Esophagus mucosa (tissue), 1 donor: ENCODE results near the gene SMOC1. TPM values are rescaled to one million over a fixed set of nuclear protein-coding genes. Genes with fewer than 3 reads are reported as not detected.

ENCODE experiments used
- ATAC-seq: fragments of 200-7000 bp; cut with Tn5 transposase; one replicate; pipeline ENCODE4 v1.9.1; 2020
- total RNA-seq: library from RNA; stranded (reverse); gene quantifications from one replicate; pipeline ENCODE4 v1.2.4, GENCODE V29; 2023
- donor health status: DM: yes; HTN: yes; CAD: no.

SMOC1 gene
- 0.12 TPM for total RNA-seq

- ATAC-seq = peak; percentile 17
These were observed at the start of gene SMOC1 for GRCh38 chr14:69879175-69880043. TSS of gene SMOC1 (plus strand) at chr14:69879416. CDS start at chr14:69879679, 263 bp downstream.

DNA sequence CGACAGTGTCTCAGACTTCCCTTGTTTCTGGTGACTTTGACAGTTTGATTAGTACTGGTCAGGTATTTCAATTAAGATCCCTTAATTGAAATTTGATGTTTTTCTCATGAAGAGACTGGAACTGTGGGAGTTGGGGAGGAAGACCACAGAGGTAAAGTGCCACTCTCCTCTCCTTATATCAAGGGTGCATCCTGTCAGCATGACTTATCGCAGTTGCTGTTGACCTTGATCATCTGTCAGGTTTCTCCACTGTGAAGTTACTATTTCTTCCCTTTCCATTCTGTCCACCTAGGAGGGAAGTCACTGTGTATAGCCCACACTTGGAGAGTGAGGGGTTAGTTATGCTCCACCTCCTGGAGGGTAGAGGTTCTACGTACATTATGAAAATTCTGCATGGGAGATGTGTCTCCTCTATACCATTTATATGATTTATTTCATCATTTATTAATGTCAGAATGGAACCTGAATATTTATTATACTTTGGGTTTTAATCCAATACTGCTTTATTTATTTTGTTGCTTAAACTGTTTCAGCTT is 40.3 kb upstream of the SMOC1 start:
- no peak for ATAC-seq

GRCh38 chr14:69839661-69840060 is 39.6 kb upstream of the SMOC1 start:
- ATAC-seq = no peak

- ATAC-seq = no peak
These were observed 37.6 kb upstream of the SMOC1 start for GRCh38 chr14:69841656-69842055.

DNA sequence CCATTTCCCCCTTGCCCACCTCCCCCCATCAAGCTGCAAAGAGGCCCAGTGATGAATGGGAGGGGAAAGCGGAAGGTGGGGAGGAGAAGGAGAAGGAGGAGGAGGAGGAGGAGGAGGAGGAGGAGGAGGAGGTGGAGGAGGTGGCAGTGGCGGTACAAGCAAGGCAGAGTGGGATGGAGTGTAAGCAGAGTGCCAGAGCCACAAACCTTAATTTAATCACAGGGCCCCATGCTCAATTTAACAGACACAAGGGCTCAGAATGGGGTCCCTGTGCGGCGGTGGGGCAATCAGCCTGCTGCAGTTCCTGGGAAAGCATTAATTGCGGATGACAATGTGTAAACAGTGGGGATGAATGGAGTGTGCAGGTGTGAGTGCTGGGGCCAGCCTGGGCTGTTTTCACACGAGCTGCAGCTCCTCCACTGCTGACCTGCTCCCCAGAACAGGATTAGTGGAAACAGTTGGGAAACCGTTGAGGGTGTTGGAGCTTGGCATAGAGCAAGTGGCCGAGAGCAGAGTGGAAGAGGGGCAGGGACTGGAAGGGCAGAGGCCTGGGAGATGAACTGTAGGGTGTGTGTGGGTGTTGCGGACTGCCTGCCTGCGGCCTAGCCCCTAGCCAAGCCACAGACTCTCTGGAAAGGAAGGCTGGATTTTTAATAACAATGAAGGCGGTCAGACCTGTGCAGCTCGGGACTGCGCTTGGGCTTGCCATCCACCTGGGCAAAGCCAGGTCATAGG is 36.4 kb upstream of the SMOC1 start:
- no peak for ATAC-seq

DNA sequence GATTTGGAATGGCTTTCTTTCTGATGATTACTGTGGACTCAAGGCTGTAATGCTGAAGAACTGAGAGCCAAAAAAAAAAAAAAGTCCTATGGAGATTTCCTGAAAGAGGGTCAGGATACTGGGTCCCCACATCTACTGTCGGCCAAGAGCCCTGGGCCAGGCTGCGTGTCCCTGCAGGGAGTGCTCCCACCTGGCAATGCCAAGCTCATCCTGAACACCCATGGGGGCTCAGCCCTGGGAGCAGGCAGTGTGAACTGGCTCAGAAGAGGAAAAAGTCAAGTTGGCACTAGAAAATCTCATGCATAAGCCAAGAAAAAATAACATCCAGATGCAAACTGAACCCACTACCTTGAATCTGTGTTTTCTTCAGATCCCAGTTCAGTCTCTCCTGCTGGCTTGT is 35.0 kb upstream of the SMOC1 start:
- ATAC-seq = no peak

DNA sequence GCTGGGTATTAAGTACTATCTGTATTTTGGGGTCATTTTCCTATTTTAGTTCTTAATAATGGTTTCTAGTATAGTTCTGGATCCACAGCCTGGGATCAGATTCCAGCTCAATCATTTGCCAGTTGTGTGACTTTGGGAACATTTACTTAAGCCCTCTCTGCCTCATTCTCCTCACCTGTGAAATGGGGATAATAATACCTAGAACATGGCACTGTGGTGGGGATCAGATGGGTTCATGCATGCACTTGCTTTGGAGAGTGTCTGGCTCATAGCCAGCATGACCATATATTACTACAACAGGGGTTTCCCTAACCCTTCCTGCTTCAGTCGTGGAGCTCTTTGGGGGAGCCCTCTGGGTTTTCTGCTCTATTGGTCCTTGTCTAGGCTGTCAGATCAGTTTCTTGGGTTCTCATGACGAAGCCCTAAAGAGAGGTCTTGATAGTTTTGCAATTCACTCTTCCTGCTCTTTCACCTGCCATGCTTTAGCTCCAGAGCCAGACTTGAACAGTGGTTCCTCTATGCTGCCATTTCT is 34.1 kb upstream of the SMOC1 start:
- no peak for ATAC-seq

GRCh38 chr14:69845787-69846186 is 33.4 kb upstream of the SMOC1 start:
- no peak for ATAC-seq

- no peak for ATAC-seq
These were observed 31.1 kb upstream of the SMOC1 start for GRCh38 chr14:69848156-69848555.

DNA sequence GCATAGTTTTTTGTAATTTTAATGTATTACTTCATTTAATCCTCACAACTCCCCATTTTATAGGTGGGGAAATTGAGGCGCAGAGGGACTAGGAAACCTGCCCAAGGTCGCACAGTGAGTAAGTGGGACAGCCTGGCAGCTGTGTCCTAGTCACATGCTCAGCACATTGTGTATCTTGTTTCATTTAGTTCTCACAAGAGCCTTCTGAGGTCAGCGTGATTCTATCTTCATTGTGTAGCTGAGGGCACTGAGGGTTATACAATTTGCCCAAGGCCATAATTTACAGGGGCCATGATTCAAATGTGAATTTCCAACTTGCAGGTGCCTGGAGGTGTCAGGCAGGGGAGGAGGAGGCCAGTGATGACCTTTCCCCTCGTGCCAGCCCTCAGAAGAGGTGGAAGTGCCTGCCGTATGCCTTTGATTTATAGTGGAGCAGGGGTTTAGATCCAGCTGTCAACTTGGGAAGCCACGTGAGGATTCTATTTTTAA is 30.3 kb upstream of the SMOC1 start:
- ATAC-seq = no peak

- no peak for ATAC-seq
These were observed 29.0 kb upstream of the SMOC1 start for GRCh38 chr14:69850086-69850735.

DNA sequence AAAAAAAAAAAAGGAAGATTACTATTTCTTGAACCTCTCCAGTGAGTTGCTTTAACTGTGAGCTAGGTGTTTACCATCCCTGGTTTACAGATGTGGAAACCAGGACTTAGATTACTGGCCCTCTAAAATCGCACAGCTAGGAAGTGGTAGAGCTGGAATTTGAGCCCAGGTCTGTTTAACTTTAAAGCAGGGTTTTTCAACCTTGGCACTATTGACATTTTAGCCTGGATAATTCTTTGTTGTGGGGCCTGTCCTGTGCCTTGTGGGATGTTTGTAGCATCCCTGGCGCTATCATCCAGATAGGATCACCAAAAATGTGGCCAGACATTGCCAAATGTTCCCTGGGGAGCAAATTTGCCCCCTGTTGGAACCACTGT is 28.5 kb upstream of the SMOC1 start:
- no peak for ATAC-seq

- no peak for ATAC-seq
These were observed 26.5 kb upstream of the SMOC1 start for GRCh38 chr14:69852531-69853321.

DNA sequence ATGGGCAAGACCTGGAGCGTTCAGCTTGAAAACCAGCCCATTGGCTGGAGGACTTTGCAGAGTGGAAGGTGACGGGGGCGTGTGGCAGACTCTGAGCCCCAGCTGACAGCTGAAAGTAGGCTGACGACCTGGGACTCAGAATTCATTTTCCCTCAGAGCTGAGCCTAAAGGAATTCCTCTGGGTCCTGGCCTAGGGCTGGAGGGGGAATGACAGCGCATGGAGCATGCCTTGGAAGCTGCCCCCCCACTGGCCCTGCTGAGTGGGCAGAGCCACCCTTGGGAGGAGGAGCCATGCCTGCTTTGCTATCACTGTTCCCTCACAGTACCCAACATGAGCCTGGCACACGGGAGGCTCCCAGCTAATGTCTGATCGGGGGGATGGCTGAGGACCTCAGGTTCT is 25.4 kb upstream of the SMOC1 start:
- no peak for ATAC-seq

DNA sequence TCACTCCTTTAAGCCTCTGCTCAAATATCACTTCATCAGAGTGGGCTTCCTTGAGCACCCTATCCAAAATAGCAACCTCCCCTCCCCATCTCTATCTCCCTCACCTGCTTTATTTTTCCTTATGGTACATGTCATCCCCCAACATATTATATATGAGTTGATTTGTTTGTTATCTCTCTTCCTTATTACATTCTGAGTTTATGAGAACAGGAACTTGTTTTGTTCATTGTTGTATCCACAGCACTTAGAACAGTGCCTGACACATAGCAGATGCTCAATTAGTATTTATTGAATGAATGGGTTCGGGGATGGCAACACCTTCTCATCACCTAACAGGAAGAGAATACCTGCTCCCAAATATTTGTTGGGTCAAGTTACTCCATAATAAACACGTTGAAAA is 24.6 kb upstream of the SMOC1 start:
- ATAC-seq = no peak

DNA sequence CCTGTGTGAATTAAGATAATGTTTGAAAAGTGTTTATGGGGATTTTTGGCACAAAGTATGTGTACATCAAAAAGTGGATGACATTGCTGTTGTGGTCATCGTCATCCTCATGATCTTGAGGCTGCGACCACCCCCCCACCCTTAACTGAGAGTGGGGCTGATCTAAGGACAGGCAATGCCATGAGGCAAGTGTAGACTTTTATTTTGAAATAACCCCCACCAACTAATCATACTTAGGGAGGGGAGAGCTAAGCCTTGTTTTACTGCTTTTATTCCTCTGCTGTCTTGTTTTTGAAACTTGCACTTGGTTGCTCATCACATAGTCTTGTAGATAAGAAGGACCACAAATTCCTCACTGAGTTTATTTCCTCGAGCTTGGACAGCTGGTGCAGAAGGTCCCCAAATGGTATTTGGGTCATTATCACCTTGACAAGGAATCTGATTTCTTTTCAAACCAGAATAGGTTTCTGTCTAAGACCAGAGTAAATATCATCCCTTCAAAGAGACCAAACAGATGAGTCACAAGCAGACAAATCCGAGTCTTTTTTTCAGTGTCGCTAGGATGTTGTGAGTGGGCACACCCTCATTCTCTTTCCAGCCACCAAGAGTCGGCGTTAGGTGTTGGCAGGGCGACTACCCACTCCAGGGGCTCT is 23.9 kb upstream of the SMOC1 start:
- ATAC-seq = no peak

DNA sequence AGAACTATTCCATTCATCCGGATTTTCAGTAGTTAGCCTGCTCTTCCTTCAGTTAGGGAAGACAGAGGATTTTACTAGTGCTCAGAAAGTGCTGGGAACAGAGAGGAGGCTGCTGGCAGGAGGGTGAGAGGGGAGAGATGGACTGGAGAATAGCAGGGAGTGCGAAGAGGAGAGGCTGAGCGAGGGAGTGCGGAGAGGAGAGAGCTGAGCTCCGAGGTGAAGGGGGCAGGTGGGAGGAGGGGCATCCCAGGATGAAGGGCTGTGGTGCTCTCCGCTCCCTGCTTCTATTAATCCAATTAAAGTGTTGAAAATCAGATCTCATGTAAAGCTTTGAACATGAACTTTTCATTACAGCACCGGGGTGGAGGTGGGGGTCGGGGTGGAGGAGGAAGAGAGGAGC is 20.4 kb upstream of the SMOC1 start:
- no peak for ATAC-seq

DNA sequence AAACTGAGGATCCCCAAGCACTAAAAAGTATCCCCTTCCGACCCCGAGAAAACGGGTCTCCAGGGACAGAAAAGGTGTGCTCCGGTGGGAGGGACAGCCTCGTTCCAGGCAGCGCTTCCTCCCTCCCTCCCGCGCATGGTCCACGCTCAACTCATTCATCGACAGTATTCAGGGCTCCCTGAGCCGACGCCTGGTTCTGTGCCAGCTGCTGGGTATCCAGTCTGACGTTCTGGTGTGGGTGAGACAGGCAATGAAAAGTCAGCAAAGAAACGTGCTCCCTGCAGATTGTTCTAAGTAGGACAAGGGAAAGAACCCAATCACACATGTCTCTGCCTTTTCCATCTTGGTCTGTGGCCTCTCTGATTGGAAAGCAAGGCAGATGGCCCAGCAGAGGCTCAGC is 19.6 kb upstream of the SMOC1 start:
- no peak for ATAC-seq

GRCh38 chr14:69860221-69860620 is 19.0 kb upstream of the SMOC1 start:
- ATAC-seq = no peak

DNA sequence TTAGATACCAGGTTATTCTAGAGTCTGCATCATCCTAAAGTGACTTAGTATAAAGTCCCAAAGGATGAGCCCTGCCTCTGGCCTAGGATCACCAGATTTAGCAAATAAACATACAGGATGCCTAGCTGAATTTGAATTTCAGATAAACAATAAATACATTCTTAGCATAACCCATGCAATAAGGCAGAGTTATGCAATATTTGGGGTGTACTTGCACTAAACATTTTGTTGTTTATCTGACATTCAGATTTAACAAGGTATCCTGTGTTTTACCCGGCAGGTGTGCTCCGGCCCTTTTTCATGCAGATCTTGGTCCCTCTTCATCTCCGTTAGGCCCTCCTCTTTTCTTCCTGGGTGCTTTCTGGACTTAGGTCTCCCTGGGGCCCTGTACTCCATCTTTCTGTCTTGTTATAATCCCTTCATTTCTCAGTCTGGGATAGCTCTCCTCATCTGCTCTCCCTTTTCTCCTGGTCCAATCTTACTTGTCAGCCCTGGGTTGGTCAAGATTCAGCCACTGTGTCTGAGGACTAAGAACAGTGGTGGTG is 18.1 kb upstream of the SMOC1 start:
- ATAC-seq = no peak

GRCh38 chr14:69863083-69863482 is 16.1 kb upstream of the SMOC1 start:
- ATAC-seq = no peak
